ENCODE measurements around the gene RFPL4AL1.
"Not testable (repeated sequence)": the region's sequence is repeated elsewhere in the genome, so short reads cannot be mapped to it uniquely, and the experiment has no call there.

Gene RFPL4AL1

GRCh38 chr19:55768818-55769217 lies at the start of gene RFPL4AL1:
Gene RFPL4AL1 (plus strand): TSS chr19:55769118. CDS start chr19:55771805, 2,687 bp downstream.
- POLR2A ChIA-PET; DNase-seq (ENCODE audit: low read depth, low spot score); H3K4me3 ChIP-seq (ENCODE audit: low read depth, low read length); CTCF ChIA-PET: not testable (repeated sequence)

- no peak for TF ChIP-seq CTCF (IDR thresholded peaks at IDR 0.05; ENCODE audit: insufficient read depth, low read length, missing control alignments)
- ChIA-PET CTCF (no interaction called here), POLR2A (no interaction called here)
- H3K4me3 ChIP-seq (ENCODE audit: low read depth, low read length), result no peak overlapping the region
- no peak for DNase-seq (ENCODE audit: low read depth, low spot score)
These were observed 48.6 kb upstream of the RFPL4AL1 start for GRCh38 chr19:55720214-55720746.

GRCh38 chr19:55720801-55721200 lies 48.1 kb upstream of the RFPL4AL1 start:
- ChIA-PET POLR2A (no interaction called here), CTCF (no interaction called here)
- no peak for DNase-seq (ENCODE audit: low read depth, low spot score)
- no peak overlapping the region for H3K4me3 ChIP-seq (ENCODE audit: low read depth, low read length)
- TF ChIP-seq CTCF (IDR thresholded peaks at IDR 0.05; ENCODE audit: insufficient read depth, low read length, missing control alignments), result no peak

GRCh38 chr19:55723491-55723890 lies 45.4 kb upstream of the RFPL4AL1 start:
- no peak for DNase-seq (ENCODE audit: low read depth, low spot score)
- POLR2A ChIA-PET, result no interaction called here
- no peak for TF ChIP-seq CTCF (IDR thresholded peaks at IDR 0.05; ENCODE audit: insufficient read depth, low read length, missing control alignments)

DNA sequence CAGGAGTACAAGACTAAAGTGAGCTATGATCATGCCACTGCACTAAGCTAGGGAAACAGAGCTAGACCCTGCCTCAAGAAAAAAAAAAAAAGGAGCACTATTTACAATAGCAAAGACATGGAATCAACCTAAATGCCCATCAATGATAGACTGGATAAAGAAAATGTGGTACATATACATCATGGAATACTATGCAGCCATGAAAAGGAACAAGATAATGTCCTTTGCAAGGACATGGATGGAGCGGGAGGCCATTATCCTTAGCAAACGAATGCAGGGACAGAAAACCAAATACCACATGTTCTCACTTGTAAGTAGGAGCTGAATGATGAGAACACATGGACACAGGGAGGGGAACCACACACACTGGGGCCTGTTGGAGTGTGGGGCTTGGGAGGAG lies 38.5 kb upstream of the RFPL4AL1 start:
- POLR2A ChIA-PET; CTCF ChIA-PET; H3K4me3 ChIP-seq (ENCODE audit: low read depth, low read length); DNase-seq (ENCODE audit: low read depth, low spot score): not testable (repeated sequence)

More at GRCh38 chr19:55723491-55723890, 45.4 kb upstream of the RFPL4AL1 start:
- CTCF ChIA-PET, result no interaction called here
- H3K4me3 ChIP-seq (ENCODE audit: low read depth, low read length), result no peak overlapping the region

DNA sequence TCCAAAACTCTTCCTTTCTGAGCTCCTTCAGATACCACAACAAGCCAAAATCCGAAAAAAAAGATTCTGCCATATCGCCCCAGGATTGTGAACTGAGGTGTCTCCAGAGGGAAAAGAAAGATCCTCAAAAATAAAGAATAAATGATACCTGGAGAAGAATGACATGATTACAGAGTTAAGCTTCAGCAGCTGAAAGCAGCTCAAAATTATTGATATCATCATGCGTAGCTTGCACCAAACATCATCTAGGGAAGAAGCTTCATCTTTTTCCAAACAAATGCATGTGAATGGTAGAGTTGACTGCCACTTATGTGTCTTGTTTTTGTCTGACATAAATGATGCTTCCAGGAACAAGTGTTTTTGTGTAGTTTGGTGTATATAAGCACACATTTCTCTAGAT lies 30.6 kb upstream of the RFPL4AL1 start, which contains the start of gene NLRP9:
NLRP9 (minus strand) TSS at position 101 of the 400 bp plus-strand sequence; CDS start at position 73, 28 bp downstream.
- DNase-seq (ENCODE audit: low read depth, low spot score), result no peak
- CTCF ChIA-PET, result no interaction called here
- POLR2A ChIA-PET, result no interaction called here
- H3K4me3 ChIP-seq (ENCODE audit: low read depth, low read length), result no peak within 1 kb of the TSS
- TF ChIP-seq CTCF (IDR thresholded peaks at IDR 0.05; ENCODE audit: insufficient read depth, low read length, missing control alignments), result no peak

GRCh38 chr19:55750715-55751114 lies 18.2 kb upstream of the RFPL4AL1 start:
- CTCF ChIA-PET, result no interaction called here
- no peak for TF ChIP-seq CTCF (IDR thresholded peaks at IDR 0.05; ENCODE audit: insufficient read depth, low read length, missing control alignments)
- no peak overlapping the region for H3K4me3 ChIP-seq (ENCODE audit: low read depth, low read length)
- no peak for DNase-seq (ENCODE audit: low read depth, low spot score)
- POLR2A ChIA-PET, result no interaction called here

All from AG04449 (cell line).